ENCODE data around the gene NFIA.

The NFIA gene

DNA sequence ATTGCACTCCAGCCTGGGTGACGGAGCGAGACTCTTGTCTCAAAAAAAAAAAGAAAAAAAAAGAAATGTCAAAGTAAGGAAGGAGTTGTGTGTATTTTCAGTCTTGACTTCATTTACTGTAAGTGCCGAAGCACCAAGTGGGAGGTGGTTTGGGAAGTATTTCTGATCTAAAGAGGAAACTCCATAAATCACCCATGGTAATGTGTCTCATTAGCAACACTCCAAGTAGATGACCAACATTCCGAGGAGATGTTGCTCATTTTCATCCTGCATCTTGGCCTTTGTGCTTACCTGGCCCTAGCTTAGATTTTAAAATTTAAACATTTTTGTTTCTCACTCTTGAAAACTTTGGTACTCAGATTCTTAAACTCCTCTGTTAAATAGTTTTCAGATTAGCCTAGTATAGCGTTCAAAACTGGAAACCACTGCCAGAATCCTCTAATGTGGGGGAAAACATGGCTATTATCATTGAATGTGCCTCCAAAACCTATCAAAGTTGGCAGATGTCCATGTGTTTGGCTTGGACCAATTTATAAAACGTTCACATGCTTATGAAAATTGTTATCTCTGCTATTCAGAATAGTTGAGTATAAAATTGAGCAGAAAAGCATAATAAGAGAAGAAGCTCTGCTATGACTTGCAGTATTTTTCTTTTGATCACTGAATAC lies 110.4 kb downstream of the NFIA start:
- Histone ChIP-seq H3K36me3 (no peaks in the 10 kb centered on the region), H3K9me3 (replicated peaks in 1 of 11) (no peaks in the 10 kb centered on the region), H3K4me2 (no peak overlapping the region), H3K9ac (no peak overlapping the region), H3K27ac (no peak overlapping the region), H3K27me3 (no peaks in the 10 kb centered on the region), H4K20me1 (no peaks in the 10 kb centered on the region), H3K4me3 (no peak overlapping the region), H3K4me1 (no peaks in the 10 kb centered on the region)
- TF ChIP-seq Cebpa-rat (IDR thresholded peaks at IDR 0.05) = no peak

DNA sequence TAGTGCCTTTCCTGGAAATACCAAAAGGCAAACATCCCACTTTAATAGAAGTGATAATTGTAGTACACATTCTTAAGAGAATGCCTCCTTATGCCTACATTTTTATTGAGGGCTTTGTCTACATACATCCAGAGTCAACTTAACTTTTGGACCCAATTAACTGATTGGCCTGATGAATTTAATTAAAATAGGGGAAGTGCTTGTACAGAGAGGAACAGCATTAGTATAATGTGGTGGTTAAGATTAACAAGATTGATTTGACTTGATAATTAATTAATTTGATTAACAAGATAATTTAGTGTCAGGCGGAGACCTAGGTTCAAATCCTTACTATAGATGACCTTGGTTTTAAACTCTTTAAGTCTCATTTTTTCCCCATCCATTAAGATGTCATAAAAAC lies 111.4 kb downstream of the NFIA start:
- Histone ChIP-seq H3K36me3 (no peaks in the 10 kb centered on the region), H3K4me1 (no peaks in the 10 kb centered on the region), H3K4me3 (no peak overlapping the region), H3K27me3 (no peaks in the 10 kb centered on the region), H3K9ac (no peak overlapping the region), H4K20me1 (no peaks in the 10 kb centered on the region), H3K27ac (no peak overlapping the region), H3K4me2 (no peak overlapping the region), H3K9me3 (replicated peaks in 1 of 11) (no peaks in the 10 kb centered on the region)
- no peak for TF ChIP-seq Cebpa-rat (IDR thresholded peaks at IDR 0.05)

DNA sequence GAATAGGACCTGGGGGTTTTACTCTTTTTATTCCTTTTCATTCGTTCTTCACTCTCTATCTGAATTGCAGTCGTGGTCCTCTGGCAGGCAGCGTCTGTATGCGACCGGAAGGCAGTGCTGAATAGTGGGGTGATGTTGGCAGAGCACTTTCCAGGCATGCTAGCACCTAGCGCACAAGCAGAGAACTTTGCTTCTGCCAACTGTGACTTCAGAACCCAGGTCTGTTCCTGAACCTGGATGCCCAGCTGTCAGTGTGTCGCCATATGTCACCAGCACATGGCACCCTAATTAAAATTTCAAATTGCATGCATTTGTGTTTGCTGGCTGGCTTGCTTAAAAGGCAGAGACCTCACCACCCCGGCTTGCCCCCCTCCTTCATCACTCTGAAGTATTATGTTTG lies 116.2 kb downstream of the NFIA start:
- Histone ChIP-seq H4K20me1 (no peaks in the 10 kb centered on the region), H3K4me2 (no peak overlapping the region), H3K4me3 (no peak overlapping the region), H3K27me3 (no peaks in the 10 kb centered on the region), H3K4me1 (no peaks in the 10 kb centered on the region), H3K9ac (no peak overlapping the region), H3K36me3 (no peaks in the 10 kb centered on the region), H3K27ac (no peak overlapping the region), H3K9me3 (replicated peaks in 1 of 11) (no peaks in the 10 kb centered on the region)
- TF ChIP-seq Cebpa-rat (IDR thresholded peaks at IDR 0.05) = no peak

DNA sequence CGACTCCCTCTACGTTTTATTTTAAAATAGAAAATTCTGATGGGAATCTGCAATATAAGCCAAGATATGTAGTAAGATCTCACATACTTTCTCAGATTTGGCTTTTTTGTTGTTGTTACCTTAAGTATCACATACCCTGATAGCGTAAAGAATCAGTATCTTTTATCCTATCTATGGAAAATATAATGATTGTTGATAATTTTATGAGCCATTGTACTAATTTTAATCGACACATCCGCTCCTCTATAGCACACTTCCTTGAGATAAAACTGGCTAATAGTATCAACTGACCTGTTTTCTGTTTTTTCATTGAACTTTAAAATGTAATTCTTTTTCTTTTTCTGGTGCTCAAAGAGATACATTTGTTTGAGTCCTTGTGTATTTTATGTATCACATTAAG lies 118.7 kb downstream of the NFIA start:
- no peaks in the 10 kb centered on the region for H3K36me3 ChIP-seq
- H3K9me3 ChIP-seq (replicated peaks in 1 of 11) = no peaks in the 10 kb centered on the region
- no peak overlapping the region for H3K9ac ChIP-seq
- no peak overlapping the region for H3K4me2 ChIP-seq
- no peaks in the 10 kb centered on the region for H3K4me1 ChIP-seq
- H3K4me3 ChIP-seq = no peak overlapping the region
- TF ChIP-seq Cebpa-rat (IDR thresholded peaks at IDR 0.05) = no peak
- no peaks in the 10 kb centered on the region for H4K20me1 ChIP-seq
- H3K27ac ChIP-seq = no peak overlapping the region
- no peaks in the 10 kb centered on the region for H3K27me3 ChIP-seq

DNA sequence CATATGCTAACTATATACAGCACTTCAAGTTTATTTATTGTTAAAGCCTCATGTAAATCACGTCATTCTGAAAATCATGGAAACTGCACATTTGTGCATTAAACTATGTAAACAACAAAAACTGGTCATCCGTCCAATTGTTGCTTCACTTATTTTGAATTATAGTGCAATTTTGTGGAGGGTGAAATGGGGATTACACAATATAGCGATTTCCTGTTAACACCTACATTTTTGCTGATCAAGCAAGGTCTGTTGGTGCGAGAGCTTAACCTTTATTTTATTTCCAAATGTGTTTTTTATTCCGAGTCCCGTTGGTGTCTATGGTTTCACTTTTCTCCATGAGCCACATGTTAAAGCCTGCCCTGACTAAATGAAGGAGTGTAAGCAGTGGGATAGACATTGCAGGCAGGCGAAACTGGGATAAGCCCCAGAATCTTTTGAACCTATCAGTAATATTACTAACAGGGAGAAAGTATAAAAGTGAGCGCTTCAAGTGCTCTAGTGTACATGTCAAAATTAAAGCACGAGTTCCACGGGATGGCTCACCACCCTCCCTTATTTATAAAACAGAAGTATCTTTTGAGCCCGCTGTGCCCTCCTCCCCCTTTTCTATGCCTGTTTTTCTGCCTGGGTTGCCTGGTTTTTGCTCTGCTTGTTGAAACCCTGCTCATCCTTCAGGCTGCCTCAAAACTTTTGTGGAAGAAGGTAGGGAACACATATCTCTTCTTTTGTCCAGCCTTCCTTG lies 120.7 kb downstream of the NFIA start:
- Histone ChIP-seq H3K27ac (no peak overlapping the region), H3K27me3 (no peaks in the 10 kb centered on the region)

DNA sequence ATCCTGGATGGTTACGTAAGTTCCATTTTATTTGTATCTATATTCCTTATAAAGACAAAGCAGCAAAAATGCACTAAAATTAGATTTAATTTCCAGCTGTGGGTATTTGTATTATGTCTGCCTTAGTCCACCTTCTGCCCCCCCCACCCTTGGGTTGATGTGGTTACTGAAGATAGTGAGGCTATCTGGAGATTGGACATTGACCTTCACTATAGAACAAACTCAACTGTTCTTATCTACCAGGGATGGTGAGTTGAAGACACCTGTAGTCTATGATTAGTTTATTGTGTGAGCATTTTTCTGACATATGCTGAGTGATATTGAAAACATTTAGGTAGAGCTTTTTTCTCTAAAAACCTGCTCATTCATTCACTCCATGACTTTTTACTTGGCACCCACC lies 122.2 kb downstream of the NFIA start:
- H3K27ac ChIP-seq = no peak overlapping the region
- H3K4me3 ChIP-seq = no peak overlapping the region
- no peaks in the 10 kb centered on the region for H4K20me1 ChIP-seq
- no peaks in the 10 kb centered on the region for H3K36me3 ChIP-seq
- no peaks in the 10 kb centered on the region for H3K9me3 ChIP-seq (replicated peaks in 1 of 11)
- H3K9ac ChIP-seq = no peak overlapping the region
- peaks cover 0 to 13% (median 0%) of the 10 kb centered on the region in 10 experiments; a peak in 7 of 20 replicates for H3K4me1 ChIP-seq
- H3K27me3 ChIP-seq = no peaks in the 10 kb centered on the region
- TF ChIP-seq Cebpa-rat (IDR thresholded peaks at IDR 0.05) = no peak
- no peak overlapping the region for H3K4me2 ChIP-seq

More for the DNA sequence above, 120.7 kb downstream of the NFIA start:
- H3K4me2 ChIP-seq = no peak overlapping the region
- no peaks in the 10 kb centered on the region for H3K9me3 ChIP-seq (replicated peaks in 1 of 11)
- peaks cover 0 to 8% (median 0%) of the 10 kb centered on the region in 10 experiments; a peak in 7 of 20 replicates for H3K4me1 ChIP-seq
- no peak overlapping the region for H3K9ac ChIP-seq
- H4K20me1 ChIP-seq = no peaks in the 10 kb centered on the region
- H3K4me3 ChIP-seq = no peak overlapping the region
- H3K36me3 ChIP-seq = no peaks in the 10 kb centered on the region
- 0 out of 22 replicates have a peak, but pooled peaks of 1 of the 11 experiments have one; percentile 16 for TF ChIP-seq Cebpa-rat (IDR thresholded peaks at IDR 0.05)

DNA sequence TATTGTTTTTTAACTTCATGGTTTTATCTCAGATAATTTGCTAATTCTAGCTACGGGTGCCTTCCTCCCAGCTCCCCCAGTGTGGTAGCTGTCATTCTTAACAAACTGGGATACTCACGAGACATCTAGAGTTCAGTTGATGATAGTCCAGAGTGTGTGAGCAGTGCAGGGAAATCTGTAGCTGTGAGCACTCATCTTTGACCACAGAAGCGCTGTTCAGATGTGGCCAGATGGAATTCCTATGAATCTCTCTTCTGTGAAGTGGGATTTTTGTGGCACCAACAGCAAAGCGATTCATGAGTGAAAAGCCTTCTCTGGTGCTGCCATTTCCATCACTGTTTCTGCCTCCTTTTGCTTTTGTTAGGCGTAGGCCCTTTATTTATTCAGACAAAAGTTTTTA lies 125.1 kb downstream of the NFIA start:
- H3K27ac ChIP-seq = no peak overlapping the region
- no peak overlapping the region for H3K4me3 ChIP-seq
- peak overlapping the region in 5 of 11 experiments; percentile 3 to 31 (median 17); a peak in 5 of 22 replicates for H3K4me2 ChIP-seq
- H3K4me1 ChIP-seq = peaks cover 0 to 28% (median 4%) of the 10 kb centered on the region in 10 experiments; a peak in 9 of 20 replicates
- H3K9me3 ChIP-seq (replicated peaks in 1 of 11) = peaks cover 0 to 7% (median 6%) of the 10 kb centered on the region in 11 experiments; a peak in 9 of 22 replicates
- H3K27me3 ChIP-seq = no peaks in the 10 kb centered on the region
- no peaks in the 10 kb centered on the region for H3K36me3 ChIP-seq
- H4K20me1 ChIP-seq = no peaks in the 10 kb centered on the region
- TF ChIP-seq Cebpa-rat (IDR thresholded peaks at IDR 0.05) = no peak
- no peak overlapping the region for H3K9ac ChIP-seq

DNA sequence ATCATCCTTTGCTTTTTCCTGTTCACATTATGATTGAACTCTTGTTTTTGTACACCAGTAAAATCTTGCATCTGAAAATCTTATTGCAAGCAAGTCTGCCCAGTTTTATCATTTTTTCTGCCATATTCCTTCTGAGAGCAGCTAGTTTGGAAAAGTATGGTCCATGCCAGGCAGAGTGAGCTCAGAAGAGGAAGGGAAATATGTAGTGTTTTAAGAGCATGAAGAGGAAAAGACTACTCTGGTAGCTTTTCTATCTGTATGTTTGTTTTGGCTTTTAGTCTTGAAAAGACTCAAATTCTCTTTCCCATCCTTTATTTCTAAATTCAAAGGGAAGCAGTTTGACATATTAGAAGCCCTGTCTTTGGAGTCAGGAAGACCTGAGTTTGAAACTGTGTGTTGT lies 125.8 kb downstream of the NFIA start:
- Histone ChIP-seq H3K4me2 (peak overlapping the region in 3 of 11 experiments; percentile 3 to 25 (median 17); a peak in 3 of 22 replicates), H4K20me1 (no peaks in the 10 kb centered on the region), H3K27ac (no peak overlapping the region), H3K4me1 (peaks cover 0 to 36% (median 11%) of the 10 kb centered on the region in 10 experiments; a peak in 11 of 20 replicates), H3K4me3 (no peak overlapping the region), H3K9ac (no peak overlapping the region), H3K36me3 (no peaks in the 10 kb centered on the region), H3K27me3 (no peaks in the 10 kb centered on the region), H3K9me3 (replicated peaks in 1 of 11) (peaks cover 0 to 7% (median 6%) of the 10 kb centered on the region in 11 experiments; a peak in 9 of 22 replicates)
- no peak for TF ChIP-seq Cebpa-rat (IDR thresholded peaks at IDR 0.05)

DNA sequence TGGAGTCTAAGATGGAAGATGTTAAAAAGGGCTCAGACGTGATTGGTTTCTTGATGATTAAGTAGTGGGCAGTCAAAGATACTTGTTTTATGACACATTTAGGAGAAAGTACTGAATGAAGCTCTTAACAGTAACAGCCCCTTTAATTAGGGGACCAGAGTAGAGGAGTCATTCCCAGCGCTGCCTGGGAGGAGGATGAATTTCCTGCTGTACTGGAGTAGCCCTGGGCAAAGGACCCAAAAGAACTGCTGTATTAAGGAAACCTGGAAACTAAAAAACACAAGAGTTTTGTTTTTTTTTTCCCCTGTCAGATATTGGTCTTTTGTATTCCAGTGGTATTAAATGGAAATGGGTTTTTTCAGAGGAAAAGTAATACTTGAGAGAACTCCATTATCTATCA lies 126.5 kb downstream of the NFIA start:
- H3K36me3 ChIP-seq = no peaks in the 10 kb centered on the region

More for the DNA sequence above, 126.5 kb downstream of the NFIA start:
- Histone ChIP-seq H3K4me1 (peaks cover 0 to 42% (median 18%) of the 10 kb centered on the region in 10 experiments; a peak in 12 of 20 replicates), H4K20me1 (no peaks in the 10 kb centered on the region), H3K9me3 (replicated peaks in 1 of 11) (peaks cover 0 to 10% (median 6%) of the 10 kb centered on the region in 11 experiments; a peak in 10 of 22 replicates), H3K9ac (no peak overlapping the region), H3K4me2 (no peak overlapping the region), H3K4me3 (no peak overlapping the region), H3K27me3 (no peaks in the 10 kb centered on the region), H3K27ac (no peak overlapping the region)
- no peak for TF ChIP-seq Cebpa-rat (IDR thresholded peaks at IDR 0.05)

All from BLaER1 treated with 17β-estradiol and CSF1 and Interleukin-3, amounts not matched to agents 10 nM and 100 nM (cell line).